ENCODE measurements around the gene OXCT2. TPM values are rescaled to one million over a fixed set of nuclear protein-coding genes. Genes with fewer than 3 reads are reported as not detected.
A peak's percentile ranks its signal among the peaks of the same experiment; 100 is the strongest.

The OXCT2 gene
- total and polyA plus RNA-seq, 9 of the 15 experiments (the other 6 are each of a cell fraction or from before 2014, with no cell fraction given), result 0.08 to 0.64 (median 0.22) TPM; not detected in 2

DNA sequence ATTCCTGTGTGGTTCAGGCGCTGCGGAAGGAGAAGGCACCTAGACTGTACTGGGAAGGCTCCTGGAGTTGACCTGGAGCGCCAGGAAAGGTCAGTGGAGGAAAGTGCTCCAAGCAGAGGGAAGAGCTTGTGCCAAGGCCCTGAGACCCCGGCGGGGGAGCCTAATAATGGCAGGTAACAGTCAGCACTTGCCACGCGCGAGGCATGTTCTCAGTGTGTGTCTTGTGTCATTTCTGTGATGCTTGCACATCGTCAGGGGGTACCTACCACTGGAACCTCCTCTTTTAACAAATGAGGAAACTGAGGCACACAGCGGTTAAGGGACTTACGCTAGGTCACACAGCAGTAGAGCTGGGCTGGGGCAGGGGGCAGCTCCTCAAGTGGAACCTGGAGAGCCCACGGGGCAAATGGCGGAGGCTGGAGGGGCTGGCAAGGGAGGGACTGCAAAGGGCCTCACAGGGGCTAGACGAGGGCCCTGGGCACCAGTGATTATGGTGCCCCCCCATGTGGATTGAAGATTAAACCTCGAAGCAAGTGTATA, 18.5 kb upstream of the OXCT2 start (continued):
- TF ChIP-seq, protein P1, sequence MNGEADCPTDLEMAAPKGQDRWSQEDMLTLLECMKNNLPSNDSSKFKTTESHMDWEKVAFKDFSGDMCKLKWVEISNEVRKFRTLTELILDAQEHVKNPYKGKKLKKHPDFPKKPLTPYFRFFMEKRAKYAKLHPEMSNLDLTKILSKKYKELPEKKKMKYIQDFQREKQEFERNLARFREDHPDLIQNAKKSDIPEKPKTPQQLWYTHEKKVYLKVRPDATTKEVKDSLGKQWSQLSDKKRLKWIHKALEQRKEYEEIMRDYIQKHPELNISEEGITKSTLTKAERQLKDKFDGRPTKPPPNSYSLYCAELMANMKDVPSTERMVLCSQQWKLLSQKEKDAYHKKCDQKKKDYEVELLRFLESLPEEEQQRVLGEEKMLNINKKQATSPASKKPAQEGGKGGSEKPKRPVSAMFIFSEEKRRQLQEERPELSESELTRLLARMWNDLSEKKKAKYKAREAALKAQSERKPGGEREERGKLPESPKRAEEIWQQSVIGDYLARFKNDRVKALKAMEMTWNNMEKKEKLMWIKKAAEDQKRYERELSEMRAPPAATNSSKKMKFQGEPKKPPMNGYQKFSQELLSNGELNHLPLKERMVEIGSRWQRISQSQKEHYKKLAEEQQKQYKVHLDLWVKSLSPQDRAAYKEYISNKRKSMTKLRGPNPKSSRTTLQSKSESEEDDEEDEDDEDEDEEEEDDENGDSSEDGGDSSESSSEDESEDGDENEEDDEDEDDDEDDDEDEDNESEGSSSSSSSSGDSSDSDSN (IDR thresholded peaks at IDR 0.05; ENCODE audit: borderline replicate concordance in 1 of 2, low read depth in 2 of 2, low read length in 2 of 2), result no peak
- TF ChIP-seq ZNF133 (CRISPR knock-in tag; IDR thresholded peaks at IDR 0.05) (no peak), FOXK1 (CRISPR knock-in tag; IDR thresholded peaks at IDR 0.05; ENCODE audit: borderline replicate concordance) (no peak; the same call in 1 of the 2 replicates)
- TF ChIP-seq, protein P2, sequence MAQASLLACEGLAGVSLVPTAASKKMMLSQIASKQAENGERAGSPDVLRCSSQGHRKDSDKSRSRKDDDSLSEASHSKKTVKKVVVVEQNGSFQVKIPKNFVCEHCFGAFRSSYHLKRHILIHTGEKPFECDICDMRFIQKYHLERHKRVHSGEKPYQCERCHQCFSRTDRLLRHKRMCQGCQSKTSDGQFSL (CRISPR knock-in tag; IDR thresholded peaks at IDR 0.05), result no peak; the same call in 1 of the 2 replicates
- TF ChIP-seq, protein P2 (tag; IDR thresholded peaks at IDR 0.05), result peak in 1 of 2 experiments; percentile 35; a peak in 1 of 4 replicates
- TF ChIP-seq, protein P3, sequence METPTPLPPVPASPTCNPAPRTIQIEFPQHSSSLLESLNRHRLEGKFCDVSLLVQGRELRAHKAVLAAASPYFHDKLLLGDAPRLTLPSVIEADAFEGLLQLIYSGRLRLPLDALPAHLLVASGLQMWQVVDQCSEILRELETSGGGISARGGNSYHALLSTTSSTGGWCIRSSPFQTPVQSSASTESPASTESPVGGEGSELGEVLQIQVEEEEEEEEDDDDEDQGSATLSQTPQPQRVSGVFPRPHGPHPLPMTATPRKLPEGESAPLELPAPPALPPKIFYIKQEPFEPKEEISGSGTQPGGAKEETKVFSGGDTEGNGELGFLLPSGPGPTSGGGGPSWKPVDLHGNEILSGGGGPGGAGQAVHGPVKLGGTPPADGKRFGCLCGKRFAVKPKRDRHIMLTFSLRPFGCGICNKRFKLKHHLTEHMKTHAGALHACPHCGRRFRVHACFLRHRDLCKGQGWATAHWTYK (CRISPR knock-in tag; IDR thresholded peaks at IDR 0.05), result peak; percentile 13; the same call in 1 of the 2 replicates

All from K562 (cell line).